AML-193 (cell line): ENCODE data around the gene CFAP54.
"Not testable (repeated sequence)": the region's sequence is repeated elsewhere in the genome, so short reads cannot be mapped to it uniquely, and the experiment has no call there.

ENCODE experiments used
- DNase-seq, 2 experiments: peaks; one replicate each; lab custom pipeline; 2025; lab: John Stamatoyannopoulos, UW

CFAP54 gene

DNA sequence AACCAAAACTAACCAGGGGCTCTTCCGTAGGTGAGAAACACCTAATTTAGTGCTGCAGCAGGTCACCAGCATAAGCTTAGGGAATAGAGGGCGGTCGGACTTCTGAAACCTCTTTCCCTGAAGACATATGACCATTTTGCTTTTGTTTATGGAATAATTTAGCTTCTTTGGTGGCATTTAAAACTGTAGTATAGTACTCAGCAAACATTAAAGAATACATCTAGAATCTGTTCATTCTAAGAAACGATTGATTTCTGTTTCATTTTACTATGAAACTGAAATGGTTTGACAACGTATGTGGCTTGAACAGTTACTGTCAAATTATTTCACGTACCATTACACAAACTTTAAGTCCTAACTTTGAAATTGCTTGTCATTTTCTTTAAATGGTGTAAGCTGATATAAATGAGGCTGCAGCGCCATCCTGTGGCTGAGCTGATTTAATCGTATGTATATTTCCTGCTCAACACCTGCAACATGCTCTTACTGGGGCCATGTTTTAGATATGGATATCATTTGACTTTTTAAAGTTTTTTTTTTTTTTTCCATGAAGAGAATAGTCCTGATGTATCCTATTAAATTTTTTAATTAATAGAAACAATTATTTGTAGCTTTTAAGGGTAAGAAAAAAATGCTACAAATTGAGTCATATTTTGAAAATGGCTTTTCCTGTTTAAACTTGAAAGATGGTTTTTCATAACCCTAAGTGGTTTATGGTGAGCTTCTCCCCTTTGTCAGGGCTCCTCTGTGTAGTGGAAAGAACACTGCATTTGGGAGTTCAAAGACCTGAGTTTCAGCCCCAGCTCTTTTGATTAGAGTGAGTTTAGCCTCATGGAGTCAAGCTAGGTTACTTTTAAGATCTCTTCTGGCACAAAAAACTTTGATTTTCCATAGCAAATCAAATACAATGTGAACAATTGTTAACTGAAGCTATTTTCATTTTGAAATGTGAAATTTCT lies 27.4 kb downstream of the CFAP54 start:
- DNase-seq: peak; percentile 63 to 72

GRCh38 chr12:96520767-96521166 lies 31.4 kb downstream of the CFAP54 start:
- DNase-seq: no peak

DNA sequence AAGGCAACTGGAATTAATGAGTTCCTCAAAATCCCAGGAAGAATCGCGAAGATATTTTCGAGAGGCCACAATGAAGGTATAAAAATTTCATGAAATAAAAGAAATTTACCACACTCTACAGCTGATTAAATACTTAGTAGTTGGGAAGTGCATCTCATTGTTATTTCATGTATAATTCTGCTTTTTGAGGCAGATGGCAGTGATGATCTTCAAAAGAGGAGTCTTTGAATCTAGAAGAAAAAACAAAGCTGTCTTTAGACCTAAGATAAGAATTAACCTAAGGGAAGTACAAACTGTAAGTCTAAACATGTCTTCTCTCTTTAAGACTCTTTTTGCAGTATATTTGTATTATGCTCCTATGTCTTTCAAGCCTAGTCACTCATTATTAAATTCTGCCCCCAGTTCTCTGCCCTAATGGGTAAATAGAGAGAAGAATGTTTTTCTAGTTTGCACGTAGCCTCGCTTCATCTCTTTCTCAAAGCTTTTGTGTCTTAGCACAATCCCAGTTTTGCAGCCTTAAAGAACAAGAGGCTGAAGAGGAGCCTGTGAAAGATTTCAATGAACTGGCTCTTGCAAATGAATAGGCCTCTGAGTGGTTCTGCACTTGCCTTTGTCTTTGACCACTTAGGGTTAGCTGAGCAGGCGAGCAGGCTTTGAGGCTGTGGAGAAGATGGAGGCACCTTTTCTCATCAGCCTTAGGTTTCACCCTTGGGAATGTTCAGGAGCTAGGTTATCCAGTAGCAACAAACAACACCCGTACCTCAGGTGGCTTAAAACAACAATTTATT lies 32.7 kb downstream of the CFAP54 start:
- DNase-seq: no peak

DNA sequence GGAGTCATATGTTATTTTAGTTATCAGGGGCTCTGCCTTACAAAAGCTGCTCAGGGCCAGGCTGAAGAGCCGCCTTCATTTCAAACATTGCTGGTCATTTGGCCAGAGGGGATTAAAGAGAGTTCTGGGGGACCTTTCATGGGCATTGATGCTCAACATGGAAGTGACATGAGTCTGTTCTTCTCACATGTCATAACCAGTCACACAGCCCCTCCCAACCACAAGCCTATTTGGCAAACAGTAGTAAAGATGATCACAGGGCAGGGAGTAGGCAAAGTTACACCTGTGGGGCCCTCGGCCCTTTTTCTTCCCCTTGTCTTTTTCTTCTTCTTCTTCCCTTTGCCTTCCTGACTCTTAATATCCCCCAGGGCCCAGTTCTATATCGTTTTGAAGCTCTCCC lies 33.3 kb downstream of the CFAP54 start:
- no peak for DNase-seq

DNA sequence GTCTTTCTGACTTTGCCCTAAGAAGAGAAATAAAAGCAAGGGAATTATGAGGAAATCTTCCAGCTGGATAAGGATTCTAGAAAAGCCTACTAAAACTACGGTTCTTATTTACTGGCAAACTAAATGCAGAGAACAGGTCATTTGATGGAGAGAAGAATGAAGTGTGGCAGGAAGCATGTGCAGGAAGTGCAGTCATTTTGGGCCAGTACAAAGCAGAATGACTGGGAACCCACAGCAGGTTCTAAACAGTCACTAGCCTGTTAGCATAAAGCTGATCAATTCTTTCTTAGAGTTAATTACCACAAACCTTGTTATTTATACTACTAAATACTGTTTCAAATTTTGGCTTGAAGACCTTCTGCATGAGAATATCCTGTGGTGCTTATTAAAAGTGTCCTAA lies 36.7 kb downstream of the CFAP54 start:
- no peak for DNase-seq

- no peak for DNase-seq
Measured at GRCh38 chr12:96529912-96530311, 40.5 kb downstream of the CFAP54 start.

DNA sequence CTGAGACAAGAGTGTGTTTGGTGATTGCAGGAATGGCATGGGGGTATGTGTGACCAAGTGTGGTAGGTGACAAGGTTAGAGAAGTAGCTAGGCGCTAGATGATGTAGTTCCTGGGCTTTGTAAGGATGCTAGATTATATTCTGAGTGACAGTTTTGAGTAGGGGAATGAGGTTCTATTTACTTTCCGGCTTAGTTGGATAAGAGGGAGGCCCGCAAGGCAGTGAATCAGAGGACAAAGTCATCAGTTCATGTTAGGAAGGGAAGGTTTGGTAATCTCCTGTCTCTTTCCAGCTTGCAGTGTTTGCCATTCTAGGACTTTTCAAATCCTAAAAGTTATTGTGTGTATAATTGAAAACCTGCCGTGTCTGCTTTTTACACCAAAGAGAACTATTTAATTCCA lies 45.0 kb downstream of the CFAP54 start:
- DNase-seq: no peak

DNA sequence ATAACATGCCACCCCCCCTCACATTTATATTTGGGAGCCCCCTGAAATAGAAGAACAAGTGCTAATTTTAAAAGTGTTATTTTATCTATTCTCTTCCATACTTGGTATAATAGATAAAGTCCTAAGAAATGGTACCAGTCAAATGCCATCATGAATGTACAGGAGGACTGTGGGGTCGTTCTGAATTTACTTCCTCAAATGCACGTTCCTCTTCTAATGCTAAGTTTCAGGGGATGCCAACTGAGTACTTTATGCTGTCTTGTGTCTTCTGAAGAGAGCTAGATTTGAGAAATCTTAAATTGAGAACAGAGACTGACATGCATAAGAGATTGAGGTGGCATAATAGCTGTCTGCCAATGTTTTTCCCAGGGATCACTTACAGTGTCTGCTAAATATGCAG lies 59.0 kb downstream of the CFAP54 start:
- DNase-seq: no peak

DNA sequence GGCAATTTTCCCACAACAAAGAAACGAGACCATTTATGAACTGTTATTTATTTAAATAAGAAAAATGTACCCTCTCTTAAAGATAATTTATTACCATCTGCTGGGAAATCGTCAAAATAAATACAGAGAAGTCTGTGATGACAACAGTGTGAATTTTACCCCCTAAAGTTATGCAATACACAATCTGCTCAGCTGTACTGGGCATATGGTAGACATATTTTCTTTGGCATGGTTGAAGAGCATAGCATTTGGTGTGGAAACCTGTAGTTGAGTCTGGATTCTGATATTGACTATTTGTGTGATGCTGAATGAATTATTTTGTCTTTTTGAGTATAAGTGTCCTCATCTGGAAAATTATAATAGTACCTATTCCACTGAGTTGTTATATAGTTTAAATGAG lies 60.0 kb downstream of the CFAP54 start:
- DNase-seq: no peak

DNA sequence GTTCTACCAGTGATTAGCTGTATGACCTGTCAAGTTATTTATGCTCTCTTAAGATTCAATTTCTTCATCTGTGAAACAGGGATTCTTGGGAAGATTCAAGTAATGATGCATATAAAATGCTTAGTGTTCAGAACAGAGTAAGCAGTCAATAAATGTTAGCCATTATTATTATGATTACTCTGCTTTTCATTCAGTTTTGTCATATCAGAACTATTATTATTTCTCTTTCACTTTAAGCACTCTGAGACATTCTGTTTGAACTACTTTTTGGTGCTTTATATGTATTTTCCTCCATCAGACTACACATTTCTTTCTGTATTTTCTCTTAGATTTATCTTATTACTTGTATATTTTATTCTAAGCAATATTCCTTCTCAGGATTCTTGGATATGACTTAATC lies 81.2 kb downstream of the CFAP54 start:
- no peak for DNase-seq

- DNase-seq: no peak
Measured at GRCh38 chr12:96571101-96571862, 81.9 kb downstream of the CFAP54 start.

- peak; percentile 43 to 57 for DNase-seq
Measured at GRCh38 chr12:96578526-96579125, 89.2 kb downstream of the CFAP54 start.

DNA sequence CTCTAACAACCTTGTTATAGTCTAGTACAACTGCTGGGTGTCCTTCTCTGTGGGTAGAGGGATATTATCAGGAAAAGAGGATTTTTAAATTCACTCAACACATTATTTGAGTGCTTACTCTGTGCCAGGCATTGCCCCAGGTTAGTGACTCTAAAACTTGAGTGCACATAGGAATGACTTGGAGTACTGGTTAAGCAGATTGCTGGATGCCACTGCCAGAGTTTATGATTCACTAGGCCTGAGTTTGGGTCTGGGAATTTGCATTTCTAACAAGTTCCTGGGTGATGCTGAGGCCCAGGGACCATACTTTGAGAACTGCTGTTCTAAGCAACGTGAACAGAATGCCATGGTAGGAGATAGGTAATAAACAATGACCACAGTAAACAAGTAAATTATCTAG lies 96.6 kb downstream of the CFAP54 start:
- no peak for DNase-seq

DNA sequence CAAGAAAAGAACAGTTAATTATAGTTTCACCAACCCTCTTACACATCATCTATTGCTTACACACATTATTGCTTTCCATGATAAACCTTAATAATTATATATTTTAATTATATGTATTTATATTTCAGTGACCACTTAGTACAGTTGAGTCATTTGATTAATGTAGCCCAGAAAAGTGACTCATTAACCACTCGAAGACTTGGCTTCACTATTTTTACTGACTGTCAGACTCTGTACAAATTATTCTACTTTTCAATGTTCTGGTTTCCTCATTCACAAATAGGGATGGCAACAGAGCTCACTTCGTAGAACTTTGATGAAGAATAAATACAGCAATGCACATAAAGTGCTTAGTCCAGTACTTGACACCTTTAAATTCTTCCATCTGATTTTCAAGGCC lies 98.3 kb downstream of the CFAP54 start:
- no peak for DNase-seq

DNA sequence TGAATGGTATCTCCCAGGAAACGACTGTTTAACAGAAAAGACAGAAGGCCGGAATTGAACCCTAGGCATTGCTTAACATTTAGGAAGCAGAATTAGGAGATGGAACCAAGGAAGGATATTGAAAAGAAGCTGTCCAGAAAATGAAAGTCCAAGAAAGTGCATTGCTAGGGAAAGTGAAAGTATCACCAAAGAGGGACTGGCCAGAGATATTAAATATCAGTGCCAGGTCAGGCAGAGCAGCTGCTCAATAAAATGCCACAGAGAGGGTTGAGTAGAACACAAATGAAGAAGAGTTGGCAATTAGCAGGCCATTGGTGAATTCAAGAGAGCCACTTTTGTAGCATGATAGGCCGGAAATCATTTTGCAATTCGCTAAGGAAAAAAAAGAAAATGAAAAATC lies 101.6 kb downstream of the CFAP54 start:
- DNase-seq: no peak

- not testable (repeated sequence) for DNase-seq
Measured at GRCh38 chr12:96604374-96604773, 115.0 kb downstream of the CFAP54 start.

DNA sequence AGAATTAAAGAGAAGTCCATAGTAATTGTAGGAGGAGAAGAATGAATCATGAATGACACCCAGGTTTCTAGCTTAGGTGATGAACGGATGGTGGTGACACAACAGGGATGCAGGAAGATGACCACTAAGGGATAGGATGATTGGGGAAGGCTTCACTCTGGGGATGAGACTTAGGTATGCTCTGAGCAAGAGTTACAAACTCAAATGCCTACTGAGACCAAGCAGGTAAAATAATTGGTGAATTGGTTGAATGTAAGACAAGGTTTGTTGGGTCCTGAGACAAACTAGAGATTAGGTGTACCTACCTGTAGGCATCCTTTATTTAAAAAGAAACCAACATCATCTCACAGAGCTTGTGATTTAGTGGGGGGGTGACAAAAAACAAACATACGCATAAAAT lies 116.3 kb downstream of the CFAP54 start:
- DNase-seq: no peak

- no peak for DNase-seq
Measured at GRCh38 chr12:96606134-96606533, 116.8 kb downstream of the CFAP54 start.

DNA sequence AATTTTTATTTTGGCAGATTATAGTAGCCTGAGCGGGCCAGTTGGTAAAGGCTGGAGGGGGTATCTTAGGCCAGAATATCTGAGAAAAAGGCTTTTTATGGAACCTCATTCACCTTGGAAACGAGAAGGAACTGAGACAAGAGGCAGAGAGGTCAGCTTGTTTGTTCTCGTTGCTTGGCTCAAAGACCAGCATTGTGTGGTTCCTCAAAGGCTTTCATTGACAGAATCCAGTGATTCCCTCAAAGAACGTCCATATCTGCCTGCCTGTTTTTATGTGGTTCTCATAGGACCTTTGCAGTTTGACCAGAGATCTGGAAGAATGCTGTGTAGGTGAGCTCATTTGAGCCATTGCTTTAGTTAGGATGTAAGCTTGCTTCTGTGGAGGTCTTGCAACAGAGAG lies 117.3 kb downstream of the CFAP54 start:
- no peak for DNase-seq

DNA sequence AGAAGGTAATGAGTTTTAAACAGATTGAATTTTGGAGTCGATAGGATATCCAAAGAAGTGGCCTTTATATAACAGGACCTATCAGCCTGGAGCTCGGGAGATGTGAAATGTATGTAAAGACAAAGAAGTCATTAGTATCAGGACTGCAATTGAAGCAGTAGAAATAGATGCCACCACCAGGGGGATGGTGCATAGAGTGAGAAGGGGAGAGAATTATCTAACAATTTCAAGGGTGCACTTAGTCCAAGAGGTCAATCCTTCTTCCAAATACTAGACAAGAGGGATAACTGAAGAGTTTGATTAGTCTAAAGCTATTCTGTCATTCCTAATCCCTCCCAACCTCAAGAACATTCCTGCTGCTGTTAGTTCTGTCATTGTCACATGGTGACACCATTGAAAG lies 127.8 kb downstream of the CFAP54 start:
- peak in 1 of 2 experiments; percentile 1 for DNase-seq

- DNase-seq: no peak
Measured at GRCh38 chr12:96623155-96623554, 133.8 kb downstream of the CFAP54 start.

DNA sequence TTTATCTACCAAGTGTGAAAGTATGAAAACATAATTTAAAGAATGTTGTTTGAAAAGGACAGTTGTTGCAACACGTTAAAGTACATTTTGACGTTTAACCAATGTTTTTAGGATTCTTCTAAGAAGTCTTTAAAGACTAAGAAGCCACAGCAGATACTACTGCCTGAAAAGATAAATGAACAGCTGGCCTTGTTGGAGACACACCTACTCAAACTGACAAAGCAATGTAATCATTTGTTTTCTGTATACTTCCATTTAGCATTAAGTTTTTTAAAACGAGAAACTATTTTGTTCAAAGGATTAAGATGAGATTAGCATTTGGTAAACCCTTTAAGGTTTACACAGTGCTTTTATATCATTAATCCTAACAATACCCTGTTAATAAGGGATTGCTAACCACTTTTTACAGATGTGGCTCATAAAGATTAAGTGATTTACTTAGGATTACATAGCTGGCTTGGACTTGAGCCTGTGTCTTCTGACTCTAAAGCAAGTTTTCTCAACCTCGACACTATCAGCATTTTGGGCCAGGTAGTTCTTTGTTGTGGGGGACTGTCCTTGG lies 134.4 kb downstream of the CFAP54 start:
- DNase-seq: no peak
